Measurements from ENCODE around the gene CCNC. TPM values are rescaled to one million over a fixed set of nuclear protein-coding genes. Genes with fewer than 3 reads are reported as not detected.

Gene CCNC
- total and polyA plus RNA-seq, 5 experiments from 2014 or later = 37.8 to 55.6 (median 44.3) TPM

DNA sequence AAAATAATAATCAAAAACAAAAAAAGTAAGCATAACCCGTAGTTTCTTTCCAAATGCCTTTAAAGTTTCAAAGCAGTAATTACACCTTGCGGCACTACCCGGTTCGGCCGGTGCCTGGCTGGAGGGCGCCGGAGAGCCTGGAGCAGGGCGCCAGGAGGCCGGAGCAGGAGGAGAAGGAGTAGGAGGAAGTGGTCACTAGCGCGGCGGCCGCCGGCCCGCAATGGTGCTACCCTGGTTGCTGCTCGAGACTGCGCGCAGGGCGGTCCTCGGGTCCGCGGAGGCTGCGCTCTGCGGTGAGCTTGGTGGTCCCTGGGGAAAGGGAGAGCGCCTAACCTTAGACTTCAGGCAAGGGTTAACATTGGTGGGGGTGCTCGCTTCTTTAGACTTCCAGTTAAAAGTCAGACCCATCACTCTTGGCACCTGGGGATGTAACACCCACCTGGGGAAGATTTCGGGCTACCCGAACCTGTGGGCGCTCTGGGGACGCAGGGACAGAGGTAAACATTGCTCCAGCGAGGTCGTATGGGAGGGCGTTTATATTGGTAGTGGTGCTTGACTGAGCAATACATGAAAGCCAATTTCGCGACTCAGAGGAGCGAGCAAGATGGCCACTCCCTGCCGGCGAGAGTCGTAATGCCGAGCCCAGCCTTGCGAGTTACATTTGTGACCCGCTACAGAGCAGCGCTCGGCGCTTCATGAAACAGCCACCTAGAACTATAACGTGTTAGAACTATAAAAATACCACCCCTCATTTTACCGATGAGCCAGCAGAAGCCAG is 47.4 kb downstream of the CCNC start:
- Mint-ChIP-seq H3K27me3 (peaks cover 0 to 2% (median 0%) of the 10 kb centered on the region in 5 donors), H3K9me3 (no peaks in the 10 kb centered on the region), H3K36me3 (no peaks in the 10 kb centered on the region), H3K27ac (peak overlapping the region; percentile 75 to 98 (median 93)), H3K4me3 (peak overlapping the region; percentile 91 to 99 (median 97)), H3K4me1 (peaks cover 9 to 27% (median 21%) of the 10 kb centered on the region in 4 donors)
- ATAC-seq (peak; percentile 91 to 94), DNase-seq (peak; percentile 24 to 80 (median 64))
- POLR2A ChIA-PET = interaction anchor here (2.2 to 3.7 kb wide), 3 partner anchors 10 to 96 kb away, joined by 5 to 14 read pairs (median 11); partner anchors contain the start of genes CCNC and PNISR

DNA sequence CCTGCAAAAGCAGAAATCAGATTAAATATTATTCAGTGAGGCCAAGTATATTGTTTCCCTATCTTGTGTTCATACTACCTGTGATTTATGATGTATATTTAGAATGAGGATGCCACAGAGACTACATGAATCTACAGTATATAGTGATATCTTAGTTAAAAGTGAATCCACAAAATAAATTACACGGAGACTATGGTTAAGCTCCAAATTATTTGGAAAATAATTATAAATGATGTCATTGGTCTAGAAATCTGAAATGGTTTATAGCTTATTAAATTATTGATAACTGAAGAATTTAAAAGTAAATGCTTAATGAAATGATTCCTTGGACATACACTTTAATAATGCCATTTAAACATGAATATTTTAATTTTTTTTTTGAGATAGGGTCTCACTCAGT is 49.0 kb downstream of the CCNC start:
- no peak for DNase-seq
- Mint-ChIP-seq H3K9me3 (no peaks in the 10 kb centered on the region), H3K27me3 (peaks cover 0 to 2% (median 0%) of the 10 kb centered on the region in 5 donors), H3K27ac (no peak overlapping the region), H3K36me3 (no peaks in the 10 kb centered on the region), H3K4me1 (peaks cover 14 to 31% (median 27%) of the 10 kb centered on the region in 4 donors), H3K4me3 (no peak overlapping the region)
- ATAC-seq = no peak
- POLR2A ChIA-PET = interaction anchor here (3.7 kb wide), 1 partner anchor 94 kb away, joined by 14 read pairs; the partner anchor contains the start of gene PNISR

DNA sequence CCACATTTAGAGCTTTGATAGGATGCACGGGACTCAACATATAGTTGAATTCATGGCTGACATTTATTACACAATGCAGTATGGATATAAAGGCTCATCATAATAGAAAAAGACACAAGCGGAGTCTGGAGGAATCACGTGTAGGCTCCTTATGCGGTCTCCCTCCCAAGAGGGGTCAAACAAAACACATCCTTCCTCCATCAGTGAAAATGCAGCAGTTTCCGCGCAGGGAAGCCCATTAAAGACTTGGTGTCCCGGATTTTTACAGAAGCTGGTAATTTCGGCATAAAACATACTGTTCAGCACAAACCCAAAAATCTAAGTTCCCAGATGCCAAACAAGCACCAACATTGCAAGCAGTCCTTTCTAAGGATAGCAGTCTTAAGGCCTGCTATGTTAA is 54.4 kb downstream of the CCNC start:
- H3K4me3 Mint-ChIP-seq = peak overlapping the region; percentile 11 to 95 (median 92)
- H3K9me3 Mint-ChIP-seq = no peaks in the 10 kb centered on the region
- peak overlapping the region in 6 of 10 donors; percentile 59 to 91 (median 69) for H3K27ac Mint-ChIP-seq
- H3K27me3 Mint-ChIP-seq = peaks cover 0 to 2% (median 0%) of the 10 kb centered on the region in 5 donors
- DNase-seq (no peak), ATAC-seq (no peak)
- POLR2A ChIA-PET = interaction anchor here (1.1 to 1.2 kb wide), 4 partner anchors 8 to 88 kb away, joined by 4 to 7 read pairs (median 6); partner anchors contain the start of gene CCNC
- H3K4me1 Mint-ChIP-seq = peaks cover 8 to 32% (median 27%) of the 10 kb centered on the region in 4 donors
- peaks cover 0 to 5% (median 0%) of the 10 kb centered on the region in 3 donors for H3K36me3 Mint-ChIP-seq

DNA sequence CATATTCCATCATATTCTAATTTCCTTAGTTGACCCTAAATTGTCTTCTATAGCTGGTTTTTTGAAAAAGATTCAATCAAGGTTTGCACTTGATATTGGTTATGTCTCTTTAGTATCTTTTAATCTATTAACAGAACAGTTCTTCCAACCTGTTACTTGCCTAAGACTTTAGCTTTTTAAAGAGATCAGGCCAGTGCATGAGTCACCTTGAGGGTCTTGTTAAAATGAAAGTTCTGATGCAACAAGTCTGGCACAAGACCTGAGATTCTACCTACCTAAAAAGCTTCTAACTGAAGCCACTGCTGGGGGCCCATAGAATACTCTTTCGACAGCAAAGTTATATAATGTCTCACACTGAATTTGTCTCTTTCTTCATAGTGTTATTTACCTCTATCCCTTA is 56.4 kb downstream of the CCNC start:
- ATAC-seq (no peak), DNase-seq (no peak)
- POLR2A ChIA-PET = no interaction called here
- Mint-ChIP-seq H3K4me3 (no peak overlapping the region), H3K9me3 (no peaks in the 10 kb centered on the region), H3K36me3 (peaks cover 0 to 18% (median 9%) of the 10 kb centered on the region in 3 donors), H3K27ac (peak overlapping the region in 1 of 10 donors; percentile 73), H3K4me1 (peaks cover 8 to 32% (median 27%) of the 10 kb centered on the region in 4 donors), H3K27me3 (no peaks in the 10 kb centered on the region)

DNA sequence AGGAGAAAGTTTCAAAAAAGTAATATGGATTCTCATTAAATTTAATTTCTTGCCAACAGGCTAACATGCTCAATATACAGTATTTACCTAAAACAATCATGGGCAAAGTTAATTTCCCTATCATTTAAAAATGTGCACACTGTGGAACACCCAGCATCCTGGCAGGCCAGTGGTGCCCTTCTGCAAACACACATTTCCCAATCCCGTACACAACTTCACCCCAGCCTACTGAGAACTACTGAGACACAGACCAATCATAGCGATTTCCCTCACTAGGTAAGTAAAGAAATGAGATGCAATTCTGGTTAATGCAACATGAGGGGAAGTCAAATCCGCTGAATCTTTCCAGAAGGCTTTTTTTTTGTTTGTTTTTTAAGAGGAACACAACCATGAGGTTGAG is 60.8 kb downstream of the CCNC start:
- H3K36me3 Mint-ChIP-seq = peaks cover 3 to 48% (median 15%) of the 10 kb centered on the region in 3 donors
- H3K4me1 Mint-ChIP-seq = peaks cover under 1 to 3% (median under 1%) of the 10 kb centered on the region in 4 donors
- H3K27me3 Mint-ChIP-seq = no peaks in the 10 kb centered on the region
- POLR2A ChIA-PET = no interaction called here
- H3K4me3 Mint-ChIP-seq = no peak overlapping the region
- no peak for DNase-seq
- H3K27ac Mint-ChIP-seq = no peak overlapping the region
- ATAC-seq = no peak
- no peaks in the 10 kb centered on the region for H3K9me3 Mint-ChIP-seq

DNA sequence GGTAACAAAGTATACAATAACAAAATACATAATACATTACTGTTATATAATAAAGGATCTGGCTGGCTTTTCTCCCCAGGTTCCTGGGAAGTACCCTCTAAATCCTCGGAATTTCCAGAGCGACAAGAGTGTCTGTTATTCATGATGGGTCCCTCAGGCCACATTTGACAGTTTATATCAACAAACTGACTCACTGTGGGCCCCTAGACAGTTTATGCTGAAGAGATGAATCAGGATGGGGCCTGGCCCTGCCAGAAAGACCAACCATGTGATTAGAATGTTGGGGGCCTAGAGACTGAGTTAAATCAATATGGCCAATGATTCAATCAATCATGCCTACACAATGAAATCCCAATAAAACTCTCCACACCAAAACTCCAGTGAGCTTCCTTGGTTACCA is 66.7 kb downstream of the CCNC start:
- DNase-seq (no peak), ATAC-seq (no peak)
- peaks cover 3 to 68% (median 12%) of the 10 kb centered on the region in 3 donors for H3K36me3 Mint-ChIP-seq
- POLR2A ChIA-PET = no interaction called here
- no peaks in the 10 kb centered on the region for H3K9me3 Mint-ChIP-seq
- no peak overlapping the region for H3K27ac Mint-ChIP-seq
- H3K4me3 Mint-ChIP-seq = no peak overlapping the region
- no peaks in the 10 kb centered on the region for H3K27me3 Mint-ChIP-seq
- H3K4me1 Mint-ChIP-seq = peaks cover 0 to 5% (median 0%) of the 10 kb centered on the region in 4 donors

DNA sequence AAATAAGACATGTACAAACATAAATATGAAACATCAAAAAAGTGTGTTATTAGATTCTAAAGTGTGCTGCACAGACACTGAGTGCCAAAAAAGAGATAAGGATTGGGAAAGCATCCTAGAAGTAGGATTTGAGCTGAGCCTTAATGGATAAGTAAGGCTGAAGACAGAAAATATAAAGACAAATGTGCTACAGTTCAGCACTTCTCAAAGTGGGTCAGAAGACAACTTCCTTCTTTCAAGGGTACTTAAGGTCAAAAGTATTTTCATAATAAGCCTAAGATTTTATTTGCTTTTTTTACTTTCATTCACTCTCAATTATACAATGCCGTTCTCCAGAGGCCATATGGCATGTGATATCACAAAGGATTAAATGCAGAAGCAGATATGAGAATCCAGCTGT is 70.0 kb downstream of the CCNC start:
- POLR2A ChIA-PET = no interaction called here
- Mint-ChIP-seq H3K4me3 (no peak overlapping the region), H3K9me3 (no peaks in the 10 kb centered on the region), H3K27me3 (no peaks in the 10 kb centered on the region), H3K4me1 (peaks cover 0 to 5% (median 0%) of the 10 kb centered on the region in 4 donors), H3K27ac (peak overlapping the region in 1 of 10 donors; percentile 51), H3K36me3 (peaks cover 0 to 56% (median 8%) of the 10 kb centered on the region in 3 donors)
- ATAC-seq (no peak), DNase-seq (no peak)

DNA sequence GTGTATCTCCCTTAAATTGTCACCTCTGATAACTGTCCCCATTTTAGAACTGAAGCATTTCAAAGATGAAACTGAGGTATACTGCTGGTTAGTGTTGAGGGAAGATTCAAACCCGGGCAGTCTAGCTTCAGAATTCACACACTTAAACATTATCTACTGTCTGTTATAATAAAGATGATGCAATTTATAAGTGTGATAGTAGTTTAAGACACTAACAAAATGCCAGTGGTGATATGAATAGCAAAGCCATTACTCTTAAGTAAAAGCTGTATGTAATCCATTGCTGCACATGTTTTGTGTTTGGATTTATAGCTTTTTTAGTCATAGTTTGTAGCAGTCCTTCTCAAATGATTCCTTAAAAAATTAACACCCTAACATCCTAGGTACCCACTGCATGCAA is 73.0 kb downstream of the CCNC start:
- H3K27ac Mint-ChIP-seq = no peak overlapping the region
- DNase-seq = no peak
- H3K9me3 Mint-ChIP-seq = no peaks in the 10 kb centered on the region
- no peak overlapping the region for H3K4me3 Mint-ChIP-seq
- H3K36me3 Mint-ChIP-seq = peaks cover 0 to 37% (median 0%) of the 10 kb centered on the region in 3 donors
- ATAC-seq = no peak
- peaks cover 10 to 12% (median 11%) of the 10 kb centered on the region in 4 donors for H3K4me1 Mint-ChIP-seq
- no peaks in the 10 kb centered on the region for H3K27me3 Mint-ChIP-seq
- POLR2A ChIA-PET = no interaction called here

Other genes with a start within 250 kb of the CCNC start
- gene FAXC, start 219.0 kb downstream of the CCNC start, total RNA-seq = not detected
- not detected for gene FAXC, start 219.0 kb downstream of the CCNC start, polyA plus RNA-seq
- 1 to 10 TPM; 4.0 to 4.8 TPM for gene COQ3, start 174.5 kb downstream of the CCNC start, total RNA-seq
- gene COQ3, start 174.5 kb downstream of the CCNC start, polyA plus RNA-seq = 10 to 100 TPM in 1 of 3 donors, 1 to 10 TPM in 2; 6.3 to 12.0 (median 7.7) TPM
- gene PNISR, start 143.4 kb downstream of the CCNC start, total RNA-seq = 100 to 1,000 TPM; 399 to 401 TPM
- gene PNISR, start 143.4 kb downstream of the CCNC start, polyA plus RNA-seq = 100 to 1,000 TPM in 1 of 3 donors, 10 to 100 TPM in 2; 80.4 to 114 (median 83.5) TPM
- gene USP45, start 53.2 kb downstream of the CCNC start, total RNA-seq = 10 to 100 TPM; 12.3 to 13.4 TPM
- 1 to 10 TPM; 2.5 to 2.7 (median 2.6) TPM for gene USP45, start 53.2 kb downstream of the CCNC start, polyA plus RNA-seq
- not detected for gene PRDM13, start 38.2 kb upstream of the CCNC start, total RNA-seq
- not detected for gene PRDM13, start 38.2 kb upstream of the CCNC start, polyA plus RNA-seq

All from naive thymus-derived CD8-positive, alpha-beta T cell (primary cell).